Measurements from ENCODE around the gene RIMOC1.
A peak's percentile ranks its signal among the peaks of the same experiment; 100 is the strongest.
"Not testable (repeated sequence)": the region's sequence is repeated elsewhere in the genome, so short reads cannot be mapped to it uniquely, and the experiment has no call there.

RIMOC1 gene

DNA sequence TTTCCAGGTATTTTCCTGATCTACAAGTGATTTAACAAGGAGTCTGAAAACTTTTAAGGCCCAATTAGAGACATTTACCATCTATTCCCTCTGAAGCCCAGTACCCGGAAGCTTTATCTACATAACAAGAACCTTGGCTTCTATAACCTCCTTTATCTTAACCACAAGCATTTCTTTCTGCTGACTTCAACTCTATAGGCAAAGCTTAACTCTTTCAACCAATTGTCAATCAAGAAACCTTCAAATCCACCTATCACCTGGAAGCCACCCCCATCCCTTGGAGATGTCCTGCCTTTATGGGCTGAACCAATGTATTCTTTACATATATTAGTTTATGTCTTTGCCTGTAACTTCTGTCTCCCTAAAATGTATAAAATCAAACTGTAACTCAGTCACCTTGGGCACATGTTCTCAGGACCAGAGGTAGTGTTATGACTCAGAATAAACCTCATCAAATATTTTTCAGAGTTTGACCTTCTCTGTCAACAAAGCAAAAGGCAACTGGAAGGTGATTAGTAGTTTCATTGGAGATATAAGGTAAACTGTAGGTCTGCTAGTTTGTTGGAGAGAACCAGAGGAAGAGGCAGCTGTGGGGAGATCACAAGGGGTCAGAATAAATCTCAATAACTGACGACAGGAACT lies 13.0 kb upstream of the RIMOC1 start:
- DNase-seq, result no peak

DNA sequence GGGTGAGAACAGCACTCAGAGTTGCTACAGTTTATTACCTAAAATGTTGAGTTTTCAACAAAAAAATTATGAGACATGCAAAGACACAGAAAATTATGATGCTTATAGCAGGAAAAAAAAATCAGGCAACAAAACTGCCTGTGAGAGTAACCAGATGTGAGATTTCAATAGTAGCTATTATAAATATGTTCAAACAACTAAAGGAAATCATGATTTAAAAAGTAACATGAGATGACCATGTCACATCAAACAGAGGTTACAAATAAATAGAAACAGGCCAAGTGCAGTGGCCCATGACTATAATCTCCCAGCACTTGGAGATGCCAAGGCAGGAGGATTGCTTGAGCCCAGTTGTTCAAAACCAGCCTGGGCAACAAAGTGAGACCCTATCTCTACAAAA lies 12.1 kb upstream of the RIMOC1 start:
- no peak for DNase-seq

DNA sequence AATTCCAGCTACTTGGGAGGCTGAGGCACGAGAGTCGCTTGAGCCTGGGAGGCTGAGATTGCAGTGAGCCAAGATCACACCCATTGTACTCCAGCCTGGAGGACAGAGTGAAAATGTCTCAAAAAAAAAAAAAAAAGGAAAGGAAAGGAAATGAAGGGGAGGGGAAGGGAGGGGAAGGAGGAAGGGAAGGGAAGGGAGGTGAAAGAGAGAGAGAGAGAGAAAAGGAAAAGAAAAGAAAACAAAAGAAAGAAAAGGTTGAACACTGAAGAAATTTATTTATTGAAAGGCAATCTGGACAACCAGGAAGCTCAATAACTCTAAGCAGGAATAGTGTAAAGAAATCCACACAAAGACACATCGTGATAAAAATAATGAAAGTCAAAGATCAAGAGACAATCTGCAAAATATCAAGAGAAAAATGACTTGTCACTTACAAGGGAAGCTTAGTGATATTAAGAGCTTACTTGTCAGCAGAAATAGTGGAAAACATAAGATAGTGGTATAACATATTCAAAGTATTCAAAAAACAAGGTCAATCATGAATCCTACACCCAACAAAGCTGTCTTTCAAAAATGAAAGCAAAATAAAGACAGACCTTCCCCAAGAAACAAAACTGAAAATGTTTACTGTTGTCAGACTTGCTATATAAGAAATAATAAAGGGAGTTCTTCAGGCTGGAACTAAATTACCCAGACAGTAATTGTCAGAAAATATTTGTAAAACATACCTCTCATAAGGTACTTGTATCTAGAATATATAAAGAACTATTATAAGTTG lies 10.9 kb upstream of the RIMOC1 start:
- no peak for DNase-seq

- no peak for DNase-seq
Observed at GRCh38 chr5:41896230-41896629, 7.9 kb upstream of the RIMOC1 start.

- DNase-seq, result no peak
Observed at GRCh38 chr5:41903382-41903891, 707 bp upstream of the RIMOC1 start.

- no peak for DNase-seq
Observed at GRCh38 chr5:41906151-41906550, 2.0 kb downstream of the RIMOC1 start.

GRCh38 chr5:41908374-41909079 lies 4.4 kb downstream of the RIMOC1 start:
- no peak for DNase-seq

DNA sequence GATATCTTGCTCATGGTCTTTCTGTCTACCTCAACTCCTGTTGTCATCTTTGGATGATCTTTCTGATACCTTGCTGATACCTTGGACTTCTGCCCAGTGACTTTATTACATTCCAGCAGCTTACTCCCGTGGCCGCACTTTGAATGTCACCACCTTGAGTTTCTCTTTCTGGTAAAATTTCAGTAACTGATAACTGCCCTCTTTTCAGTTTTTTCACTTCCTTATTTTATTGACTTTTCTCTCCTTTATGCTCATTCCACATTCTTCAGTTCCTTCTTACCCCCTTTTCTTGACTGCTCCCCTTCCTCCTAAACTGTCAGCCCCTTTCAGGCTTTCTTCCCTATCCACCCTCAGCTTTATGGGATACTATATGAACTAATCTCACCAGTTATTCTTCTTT lies 14.0 kb downstream of the RIMOC1 start:
- no peak for DNase-seq

- DNase-seq, result no peak
Observed at GRCh38 chr5:41921166-41921565, 17.0 kb downstream of the RIMOC1 start.

DNA sequence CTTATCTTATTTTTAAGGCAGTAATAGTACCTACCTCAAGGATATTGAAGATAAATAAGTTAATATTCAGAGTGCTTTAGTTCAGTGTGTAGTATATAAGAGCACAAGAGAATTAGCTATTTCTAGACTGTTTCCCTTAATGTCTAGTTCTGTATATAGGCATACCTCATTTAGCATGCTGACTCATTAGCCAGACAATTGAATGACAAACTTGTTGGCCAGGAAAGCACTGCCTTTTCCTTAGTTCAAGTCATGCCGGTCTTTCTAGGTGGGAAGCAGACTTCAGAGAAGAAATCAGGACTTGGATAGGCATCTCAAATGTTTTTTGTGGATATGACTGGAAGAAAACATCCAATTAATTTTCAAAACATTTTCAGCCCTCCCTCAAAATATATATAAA lies 17.7 kb downstream of the RIMOC1 start:
- DNase-seq, result no peak

DNA sequence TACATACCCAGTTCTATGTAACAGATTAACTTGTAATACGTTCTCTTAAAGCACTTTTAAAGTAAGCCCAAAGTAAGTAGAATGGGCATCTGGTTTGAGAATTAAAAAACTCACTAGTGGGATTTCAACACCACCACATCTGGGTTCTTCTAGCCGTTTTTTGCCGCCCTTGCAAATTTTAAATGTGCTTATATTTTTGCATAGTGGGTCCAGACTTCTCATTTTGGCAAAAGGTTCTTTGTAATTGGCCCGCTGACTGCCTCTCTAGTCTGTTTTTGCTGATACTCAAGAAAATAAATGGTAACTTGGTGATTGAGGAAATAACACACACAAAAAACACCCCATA lies 20.4 kb downstream of the RIMOC1 start:
- no peak for DNase-seq

- peak; percentile 82 for DNase-seq
Observed at GRCh38 chr5:41924872-41925554, 20.9 kb downstream of the RIMOC1 start, which contains the start of gene FBXO4. FBXO4 (plus strand) TSS chr5:41925281; CDS start chr5:41925310, 29 bp downstream.

GRCh38 chr5:41925555-41925951 lies 21.4 kb downstream of the RIMOC1 start:
- DNase-seq, result peak; percentile 16

DNA sequence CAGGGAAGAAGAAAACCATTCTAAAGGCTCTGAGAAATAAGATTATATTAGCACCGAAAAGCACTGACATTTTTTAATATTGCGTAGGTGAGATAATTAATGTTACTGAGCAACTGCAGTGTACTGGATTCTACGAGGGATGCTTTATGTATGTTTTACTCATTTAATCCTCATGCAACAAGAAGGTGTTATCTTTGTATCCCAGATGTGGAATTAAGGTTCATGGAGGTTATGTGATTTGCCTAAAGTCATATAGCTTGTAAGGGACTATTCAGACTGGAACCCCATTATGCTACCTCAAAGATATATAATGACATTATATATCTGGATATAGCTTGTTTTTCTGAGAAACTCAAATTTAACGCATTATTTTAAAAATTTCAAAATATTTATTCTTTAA lies 23.5 kb downstream of the RIMOC1 start:
- no peak for DNase-seq

DNA sequence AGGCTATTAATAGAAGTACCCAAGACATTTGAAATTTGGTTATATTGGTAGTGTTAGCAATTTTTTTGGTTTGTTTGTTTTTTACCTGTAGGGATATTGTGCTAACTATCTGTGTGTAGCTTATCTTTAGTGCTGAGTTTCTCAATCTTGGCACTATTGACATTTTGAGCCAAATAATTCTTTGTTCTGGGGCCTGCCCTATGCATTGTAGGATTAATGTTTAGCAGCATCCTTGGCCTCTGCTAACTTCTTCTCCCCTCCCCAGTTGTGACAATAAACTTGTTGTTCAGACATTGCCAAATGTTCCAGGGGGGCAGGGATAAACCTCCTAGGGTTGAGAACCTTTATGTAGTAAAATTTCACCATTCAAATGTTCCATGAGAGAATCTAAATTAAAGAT lies 24.9 kb downstream of the RIMOC1 start:
- no peak for DNase-seq

DNA sequence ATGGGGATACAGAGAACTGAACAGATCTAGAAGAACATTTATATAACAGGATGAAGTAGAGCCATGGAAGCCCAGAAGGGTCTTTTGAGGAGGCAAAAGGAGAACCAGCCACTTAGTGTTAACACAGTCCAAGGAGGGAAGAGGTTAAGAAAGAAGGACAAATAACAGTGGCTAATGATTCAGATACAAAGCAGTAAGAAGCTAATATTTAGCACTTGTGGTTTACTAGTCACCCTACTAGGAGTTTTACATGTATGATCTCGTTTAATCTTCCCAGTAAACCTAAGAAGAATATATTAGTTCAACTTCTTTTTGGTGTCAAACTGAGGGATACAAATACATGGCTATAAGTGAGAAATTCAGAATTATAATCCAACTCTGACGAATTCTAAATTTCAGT lies 28.6 kb downstream of the RIMOC1 start:
- DNase-seq, result no peak

DNA sequence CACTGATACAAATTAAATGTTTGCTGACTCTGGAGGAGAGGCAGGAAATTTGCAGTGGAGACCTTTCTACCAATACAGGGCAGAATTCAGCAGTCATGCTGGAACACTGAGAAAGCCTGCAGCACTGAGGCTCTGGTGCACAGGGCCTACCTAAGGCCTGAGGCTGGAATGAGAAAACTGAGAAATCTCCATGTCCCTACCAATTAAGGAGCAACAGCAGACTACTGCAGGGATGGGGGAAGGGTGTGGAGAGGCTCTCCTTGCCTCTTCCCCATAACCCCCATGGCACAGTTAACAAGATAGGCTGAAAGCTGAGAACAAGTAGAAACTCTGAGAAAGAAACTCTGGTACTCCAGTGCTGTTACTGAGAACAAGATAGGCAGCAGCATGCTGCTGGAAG lies 31.4 kb downstream of the RIMOC1 start:
- DNase-seq, result no peak

DNA sequence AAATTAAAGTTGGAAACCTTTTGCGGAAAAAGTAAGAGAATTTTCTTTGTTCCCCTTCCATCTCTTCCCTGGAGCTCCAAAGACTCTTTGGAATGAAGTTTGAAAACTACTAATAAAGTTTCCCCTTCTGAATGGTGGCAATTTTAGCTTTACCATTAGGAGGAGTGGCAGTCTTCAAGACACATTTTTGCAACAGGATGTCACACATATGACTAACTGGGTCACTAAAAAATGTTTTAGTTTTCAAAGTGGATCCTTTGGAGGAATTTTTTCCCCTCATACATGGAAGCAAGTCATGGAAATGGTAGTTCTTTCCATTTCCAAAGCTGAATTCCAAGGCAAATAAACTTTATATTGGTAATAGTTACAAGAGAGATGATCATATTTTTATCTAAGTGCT lies 36.5 kb downstream of the RIMOC1 start:
- DNase-seq, result no peak

DNA sequence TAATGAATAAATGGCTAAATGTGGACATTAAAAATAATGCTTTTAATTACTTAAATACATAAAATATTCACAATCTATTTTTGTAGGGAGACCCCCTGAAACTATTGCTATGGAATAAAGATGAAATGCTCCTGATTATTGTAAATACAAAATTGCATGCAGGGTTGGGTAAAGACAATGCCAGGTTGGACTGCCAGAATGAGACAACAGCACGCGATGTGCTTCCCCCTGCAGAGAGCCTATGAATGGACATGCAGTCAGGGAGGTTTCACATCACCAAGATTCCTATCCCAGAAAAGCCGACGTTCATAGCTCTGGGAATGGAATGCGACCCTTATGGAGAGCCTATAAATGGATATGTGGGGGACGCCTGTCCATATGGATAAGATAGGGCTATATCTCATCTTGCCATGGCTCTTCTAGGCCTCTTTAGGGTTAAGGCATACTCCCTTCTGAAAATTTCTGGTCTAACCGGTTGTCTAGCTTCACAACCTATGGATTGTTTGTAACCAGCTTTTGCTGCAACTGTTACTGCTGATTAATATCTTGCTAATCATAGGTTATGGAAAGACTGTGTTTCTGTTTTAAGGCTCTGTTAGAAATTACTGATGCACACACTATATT lies 41.3 kb downstream of the RIMOC1 start:
- DNase-seq, result not testable (repeated sequence)

DNA sequence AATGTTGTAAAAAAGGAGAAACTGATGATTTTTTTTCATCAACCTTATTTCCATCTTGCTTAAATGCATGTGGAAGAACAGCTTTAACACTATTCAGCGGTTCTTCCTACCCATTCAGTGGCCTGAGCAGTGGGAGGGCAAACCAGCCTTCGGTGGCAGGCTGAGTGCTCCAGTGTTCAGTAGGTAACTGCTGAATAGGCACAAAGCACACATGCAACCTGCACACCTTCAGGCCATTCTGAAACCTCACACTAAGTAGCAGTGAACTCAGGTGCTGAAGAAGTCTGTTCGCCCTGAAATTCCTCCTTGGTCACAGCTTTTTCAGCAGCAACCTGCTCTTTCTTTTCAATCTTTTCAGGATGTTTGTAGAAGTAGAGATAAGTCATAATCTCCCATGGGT lies 47.1 kb downstream of the RIMOC1 start:
- DNase-seq, result no peak

Data from activated effector memory CD4-positive, alpha-beta T cell treated with Interleukin-2 at 50 U/mL for 16 hours (primary cell).